BLaER1 treated with 17β-estradiol and CSF1 and Interleukin-3, amounts not matched to agents 10 nM and 100 nM (cell line): Measurements from ENCODE around the gene FAM234A.
"Not testable (repeated sequence)": the region's sequence is repeated elsewhere in the genome, so short reads cannot be mapped to it uniquely, and the experiment has no call there.

Experiments
- H3K27ac ChIP-seq, 11 experiments: shearing (Covaris generic); formaldehyde crosslinking; 2 replicates each; pipeline ENCODE4 v1.8.1; 2022
- H3K27me3 ChIP-seq, 11 experiments: shearing (Covaris generic); formaldehyde crosslinking; 2 replicates each; pipeline ENCODE4 v1.8.1; 2022
- H3K36me3 ChIP-seq, 11 experiments: shearing (Covaris generic); formaldehyde crosslinking; 2 replicates each; pipeline ENCODE4 v1.8.1; 2022
- H3K4me1 ChIP-seq, 10 experiments: shearing (Covaris generic); formaldehyde crosslinking; 2 replicates each; pipeline ENCODE4 v1.8.1; 2022
- H3K4me2 ChIP-seq, 11 experiments: shearing (Covaris generic); formaldehyde crosslinking; 2 replicates each; pipeline ENCODE4 v1.8.1; 2022
- H3K4me3 ChIP-seq, 10 experiments: shearing (Covaris generic); formaldehyde crosslinking; 2 replicates each; pipeline ENCODE4 v1.8.1; 2022
- H3K9ac ChIP-seq, 11 experiments: shearing (Covaris generic); formaldehyde crosslinking; 2 replicates each; pipeline ENCODE4 v1.8.1; 2022
- H3K9me3 ChIP-seq, 11 experiments: shearing (Covaris generic); formaldehyde crosslinking; replicated peaks in 1 of 11; 2 replicates each; pipeline ENCODE4 v1.8.1; 2022
- H4K20me1 ChIP-seq, 11 experiments: shearing (Covaris generic); formaldehyde crosslinking; 2 replicates each; pipeline ENCODE4 v1.8.1; 2022
- Cebpa-rat ChIP-seq, 11 experiments: shearing (Covaris generic); IDR thresholded peaks; 2 replicates each; pipeline ENCODE4 v1.8.1; 2022

Gene FAM234A

DNA sequence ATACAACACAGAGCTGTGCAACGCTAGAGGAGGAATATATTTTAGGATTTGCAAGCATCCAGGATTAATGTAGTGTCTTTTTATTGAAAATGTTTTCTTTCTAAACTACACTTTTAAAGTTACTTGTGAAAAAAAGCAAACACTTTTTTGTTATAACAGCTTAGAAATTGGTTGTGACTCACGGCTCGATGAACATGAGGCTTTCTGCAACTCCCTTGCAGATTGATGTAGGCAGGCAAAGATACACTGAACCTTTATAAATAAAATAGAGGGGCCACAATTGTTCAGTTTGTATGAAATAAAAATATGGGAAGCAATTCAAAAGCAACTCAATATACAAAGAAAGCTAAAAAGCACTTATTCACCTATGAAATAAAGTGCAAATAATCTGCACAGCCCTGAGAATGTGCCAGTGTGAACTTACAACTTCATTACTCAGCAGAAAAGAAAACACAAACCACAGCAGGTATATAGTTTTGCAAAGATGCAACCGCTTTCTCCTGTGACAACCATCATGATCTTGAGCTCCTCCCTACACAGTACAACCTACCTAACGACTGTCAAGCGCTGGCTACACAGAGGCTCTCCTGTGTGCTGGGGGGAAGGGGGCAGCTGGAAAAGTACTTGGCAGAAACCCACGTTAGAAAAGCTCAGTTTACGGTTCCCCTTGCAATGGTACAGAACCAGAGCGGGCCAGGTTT lies 6.3 kb upstream of the FAM234A start:
- H3K27me3 ChIP-seq, result no peaks in the 10 kb centered on the region
- TF ChIP-seq Cebpa-rat (IDR thresholded peaks at IDR 0.05), result no peak
- H3K4me1 ChIP-seq, result peaks cover 18 to 28% (median 22%) of the 10 kb centered on the region in 10 experiments
- H3K36me3 ChIP-seq, result peaks cover 43 to 54% (median 50%) of the 10 kb centered on the region in 11 experiments
- H3K4me2 ChIP-seq, result peak overlapping the region; percentile 78 to 95 (median 87)
- H3K9ac ChIP-seq, result peak overlapping the region; percentile 91 to 98 (median 95)
- H4K20me1 ChIP-seq, result peaks cover 40 to 59% (median 57%) of the 10 kb centered on the region in 11 experiments
- H3K27ac ChIP-seq, result peak overlapping the region; percentile 90 to 98 (median 95); a peak in 21 of 22 replicates
- H3K9me3 ChIP-seq, result no peaks in the 10 kb centered on the region
- H3K4me3 ChIP-seq, result peak overlapping the region; percentile 73 to 95 (median 85)

DNA sequence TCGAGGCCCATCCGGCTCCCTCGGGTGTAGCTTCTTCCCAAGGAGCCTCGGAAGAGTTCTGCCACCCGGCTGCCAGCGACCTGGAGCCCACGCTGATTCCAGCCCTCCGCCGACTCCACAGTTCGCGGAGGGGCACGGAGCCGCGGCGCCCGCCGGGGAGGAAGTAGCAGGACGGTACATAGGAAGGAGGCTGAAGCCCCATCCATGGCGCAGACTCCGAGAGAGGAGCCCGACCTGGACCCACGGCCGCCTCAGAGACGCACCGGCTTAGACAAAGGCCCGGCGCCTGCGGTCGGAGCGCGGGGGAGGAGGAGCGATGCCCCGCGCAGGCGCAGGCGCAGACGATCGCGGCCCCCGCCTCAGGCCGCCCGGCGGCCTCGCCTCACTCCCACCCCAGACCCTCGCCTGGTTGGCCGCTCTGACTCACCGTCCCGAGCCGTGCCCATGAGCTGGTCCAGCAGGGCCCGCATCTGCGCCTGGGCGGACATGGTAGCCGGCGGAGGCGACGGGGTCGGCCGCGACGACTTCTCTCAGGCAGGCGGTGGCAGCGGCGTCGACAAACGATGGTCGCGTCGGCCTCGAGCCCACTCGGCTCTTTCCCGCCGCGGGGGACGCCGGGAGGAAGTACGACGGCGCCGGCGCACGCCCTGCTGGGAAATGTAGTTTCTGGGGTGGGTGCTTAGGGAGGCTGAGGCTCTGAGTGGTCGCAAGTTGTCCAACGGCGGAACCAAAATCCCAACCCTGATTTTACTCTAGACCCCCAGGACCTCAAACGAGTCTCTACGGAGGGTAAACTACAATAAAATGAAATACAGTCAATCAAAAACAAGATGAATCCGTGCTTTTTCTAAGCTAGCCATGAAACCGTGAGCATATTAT lies 5.5 kb upstream of the FAM234A start, which contains the start of gene LUC7L:
TSS of gene LUC7L (minus strand) at position 598 of the 879 bp plus-strand sequence. CDS start at position 488, 110 bp downstream.
- TF ChIP-seq Cebpa-rat (IDR thresholded peaks at IDR 0.05), result no peak
- peak within 1 kb of the TSS; percentile 91 to 98 (median 95) for H3K9ac ChIP-seq
- H3K4me1 ChIP-seq, result peaks cover 26 to 36% (median 29%) of the 10 kb centered on the region in 10 experiments
- no peaks in the 10 kb centered on the region for H3K9me3 ChIP-seq
- H4K20me1 ChIP-seq, result peaks cover 40 to 51% (median 49%) of the 10 kb centered on the region in 11 experiments
- H3K4me3 ChIP-seq, result peak within 1 kb of the TSS; percentile 73 to 95 (median 85)
- H3K36me3 ChIP-seq, result peaks cover 35 to 46% (median 42%) of the 10 kb centered on the region in 11 experiments
- peak within 1 kb of the TSS; percentile 90 to 98 (median 95) for H3K27ac ChIP-seq
- H3K4me2 ChIP-seq, result peak within 1 kb of the TSS; percentile 78 to 95 (median 87)
- H3K27me3 ChIP-seq, result no peaks in the 10 kb centered on the region

DNA sequence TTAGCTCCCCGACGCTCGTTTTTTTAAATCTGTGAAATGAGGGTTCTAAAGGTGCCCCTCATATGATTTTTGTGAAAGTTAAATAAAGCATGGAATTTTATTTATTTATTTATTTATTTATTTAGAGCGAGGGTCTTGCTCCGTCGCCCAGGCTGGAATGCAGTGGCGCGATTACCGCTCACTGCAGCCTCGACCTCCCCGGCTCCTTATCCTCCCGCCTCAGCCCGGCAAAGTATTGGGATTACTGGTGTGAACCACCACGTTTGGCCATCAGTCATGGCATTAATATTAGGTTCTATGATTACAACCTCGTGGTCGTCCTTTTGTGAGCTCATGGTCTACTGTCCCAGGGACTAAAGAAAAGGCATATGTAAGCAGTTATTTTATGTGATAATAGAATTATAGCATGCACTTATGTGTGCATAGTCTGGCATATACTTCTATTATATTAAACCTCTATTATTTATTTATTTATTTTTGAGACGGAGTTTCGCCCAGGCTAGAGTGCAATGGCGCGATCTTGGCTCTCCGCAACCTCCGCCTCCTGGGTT lies 4.8 kb upstream of the FAM234A start:
- Histone ChIP-seq H3K9me3 (no peaks in the 10 kb centered on the region), H3K4me3 (peak overlapping the region; percentile 73 to 95 (median 85); a peak in 16 of 20 replicates), H3K27ac (peak overlapping the region in 6 of 11 experiments; percentile 90 to 98 (median 96); a peak in 7 of 22 replicates), H4K20me1 (peaks cover 37 to 44% (median 42%) of the 10 kb centered on the region in 11 experiments), H3K36me3 (peaks cover 28 to 39% (median 35%) of the 10 kb centered on the region in 11 experiments), H3K4me2 (peak overlapping the region; percentile 78 to 95 (median 87)), H3K4me1 (peaks cover 27 to 36% (median 29%) of the 10 kb centered on the region in 10 experiments), H3K27me3 (no peaks in the 10 kb centered on the region), H3K9ac (peak overlapping the region in 9 of 11 experiments; percentile 91 to 98 (median 96); a peak in 10 of 22 replicates)
- no peak for TF ChIP-seq Cebpa-rat (IDR thresholded peaks at IDR 0.05)

DNA sequence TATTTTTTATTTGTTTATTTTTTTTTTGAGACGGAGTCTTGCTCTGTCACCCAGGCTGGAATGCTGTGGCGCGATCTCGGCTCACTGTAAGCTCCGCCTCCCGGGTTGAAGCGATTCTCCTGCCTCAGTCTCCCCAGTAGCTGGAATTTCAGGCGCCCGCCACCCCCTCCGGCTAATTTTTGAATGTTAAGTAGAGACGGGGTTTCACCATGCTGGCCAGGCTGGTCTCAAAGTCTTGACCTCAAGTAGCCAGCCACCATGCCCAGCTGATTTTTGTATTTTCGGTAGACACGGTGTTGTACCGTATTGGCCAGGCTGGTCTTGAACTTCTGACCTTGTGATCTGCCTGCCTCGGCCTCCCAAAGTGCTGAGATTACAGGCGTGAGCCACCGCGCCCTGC lies 4.3 kb upstream of the FAM234A start:
- H3K27ac ChIP-seq, H3K9ac ChIP-seq, H3K4me2 ChIP-seq, H3K4me3 ChIP-seq, H3K9me3 ChIP-seq, H3K27me3 ChIP-seq: not testable (repeated sequence)
- peaks cover 23 to 33% (median 30%) of the 10 kb centered on the region in 11 experiments for H3K36me3 ChIP-seq
- peaks cover 28 to 37% (median 29%) of the 10 kb centered on the region in 10 experiments for H3K4me1 ChIP-seq
- peaks cover 34 to 42% (median 37%) of the 10 kb centered on the region in 11 experiments for H4K20me1 ChIP-seq

DNA sequence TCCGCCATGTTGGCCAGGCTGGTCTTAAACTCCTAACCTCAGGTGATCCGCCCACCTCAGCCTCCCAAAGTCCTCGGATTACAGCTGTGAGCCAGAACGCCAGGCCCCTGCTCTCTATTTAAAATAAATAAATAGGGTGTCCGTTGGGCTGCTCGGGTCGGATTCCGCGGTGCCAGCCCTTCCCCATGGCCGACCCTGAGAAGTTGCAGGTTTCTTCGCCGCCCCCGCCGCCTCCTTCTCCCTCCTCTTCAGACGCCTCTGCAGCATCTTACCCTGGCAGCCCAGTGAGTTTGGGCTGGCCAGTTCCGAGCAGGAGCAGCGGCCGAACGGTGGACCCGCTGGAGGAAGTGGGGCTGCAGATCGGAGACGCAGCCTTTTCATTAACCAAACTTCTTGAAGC lies 3.7 kb upstream of the FAM234A start:
- Histone ChIP-seq H3K4me2 (no peak overlapping the region), H3K4me3 (no peak overlapping the region)
- no peak for TF ChIP-seq Cebpa-rat (IDR thresholded peaks at IDR 0.05)

DNA sequence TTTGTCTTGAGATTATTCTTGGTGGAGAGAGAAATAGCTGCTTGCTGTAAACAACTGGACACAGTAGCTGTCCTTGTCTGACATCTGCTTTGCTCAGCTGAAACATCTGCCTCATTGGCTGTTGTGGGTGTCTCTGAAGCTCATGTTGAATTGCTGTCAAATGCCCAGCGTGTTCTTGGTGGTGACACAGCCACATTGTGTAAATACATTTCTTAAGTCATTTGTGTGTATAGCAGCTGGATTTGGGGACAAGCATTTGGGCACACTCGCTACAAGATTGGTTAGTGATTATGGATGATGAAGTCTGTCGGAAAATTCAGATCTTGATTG lies 5.3 kb downstream of the FAM234A start:
- H3K4me3 ChIP-seq, result no peak overlapping the region
- H3K4me2 ChIP-seq, result peak overlapping the region in 10 of 11 experiments; percentile 4 to 84 (median 48); a peak in 19 of 22 replicates
- H3K27me3 ChIP-seq, result no peaks in the 10 kb centered on the region
- peaks cover 0 to 9% (median 0%) of the 10 kb centered on the region in 11 experiments; a peak in 7 of 22 replicates for H4K20me1 ChIP-seq
- peaks cover 59 to 69% (median 64%) of the 10 kb centered on the region in 10 experiments for H3K4me1 ChIP-seq
- H3K36me3 ChIP-seq, result peaks cover 0 to 26% (median 10%) of the 10 kb centered on the region in 11 experiments; a peak in 14 of 22 replicates
- H3K9me3 ChIP-seq, result peaks cover 0 to 9% (median 7%) of the 10 kb centered on the region in 11 experiments; a peak in 10 of 22 replicates
- peak overlapping the region in 7 of 11 experiments; percentile 2 to 43 (median 8); a peak in 4 of 22 replicates for H3K9ac ChIP-seq
- peak overlapping the region; percentile 7 to 65 (median 28); a peak in 15 of 22 replicates for H3K27ac ChIP-seq
- no peak for TF ChIP-seq Cebpa-rat (IDR thresholded peaks at IDR 0.05)

More for the DNA sequence above, 3.7 kb upstream of the FAM234A start:
- Histone ChIP-seq H3K9me3 (no peaks in the 10 kb centered on the region), H3K4me1 (peaks cover 34 to 43% (median 34%) of the 10 kb centered on the region in 10 experiments), H3K27ac (no peak overlapping the region), H3K36me3 (peaks cover 19 to 28% (median 24%) of the 10 kb centered on the region in 11 experiments), H4K20me1 (peaks cover 29 to 36% (median 32%) of the 10 kb centered on the region in 11 experiments), H3K9ac (no peak overlapping the region), H3K27me3 (no peaks in the 10 kb centered on the region)

DNA sequence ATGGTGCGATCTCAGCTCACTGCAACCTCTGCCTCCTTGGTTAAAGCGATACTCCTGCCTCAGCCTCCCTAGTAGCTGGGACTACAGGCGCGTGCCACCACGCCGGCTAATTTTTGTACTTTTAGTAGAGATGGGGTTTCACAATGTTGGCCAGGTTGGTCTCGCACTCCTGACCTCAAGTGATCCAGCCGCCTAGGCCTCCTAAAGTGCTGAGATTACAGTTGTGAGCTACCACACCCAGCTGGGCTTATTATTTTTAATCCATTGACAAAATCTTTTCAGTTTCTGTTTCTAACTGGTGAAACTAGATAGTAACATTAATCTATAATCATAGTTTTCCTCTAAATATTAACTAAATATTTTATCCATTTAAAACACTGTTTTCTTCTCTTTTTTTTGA lies 5.9 kb downstream of the FAM234A start:
- Histone ChIP-seq H3K4me3 (no peak overlapping the region), H3K9me3 (peaks cover 0 to 9% (median 7%) of the 10 kb centered on the region in 11 experiments; a peak in 10 of 22 replicates), H3K4me1 (peaks cover 63 to 75% (median 69%) of the 10 kb centered on the region in 10 experiments), H3K27me3 (no peaks in the 10 kb centered on the region), H3K36me3 (peaks cover 0 to 26% (median 10%) of the 10 kb centered on the region in 11 experiments; a peak in 14 of 22 replicates), H3K27ac (peak overlapping the region in 9 of 11 experiments; percentile 7 to 68 (median 53); a peak in 11 of 22 replicates), H3K9ac (peak overlapping the region in 5 of 11 experiments; percentile 2 to 43 (median 8); a peak in 4 of 22 replicates), H4K20me1 (peaks cover 0 to 9% (median 0%) of the 10 kb centered on the region in 11 experiments; a peak in 7 of 22 replicates), H3K4me2 (peak overlapping the region in 9 of 11 experiments; percentile 29 to 84 (median 59); a peak in 17 of 22 replicates)
- no peak for TF ChIP-seq Cebpa-rat (IDR thresholded peaks at IDR 0.05)

DNA sequence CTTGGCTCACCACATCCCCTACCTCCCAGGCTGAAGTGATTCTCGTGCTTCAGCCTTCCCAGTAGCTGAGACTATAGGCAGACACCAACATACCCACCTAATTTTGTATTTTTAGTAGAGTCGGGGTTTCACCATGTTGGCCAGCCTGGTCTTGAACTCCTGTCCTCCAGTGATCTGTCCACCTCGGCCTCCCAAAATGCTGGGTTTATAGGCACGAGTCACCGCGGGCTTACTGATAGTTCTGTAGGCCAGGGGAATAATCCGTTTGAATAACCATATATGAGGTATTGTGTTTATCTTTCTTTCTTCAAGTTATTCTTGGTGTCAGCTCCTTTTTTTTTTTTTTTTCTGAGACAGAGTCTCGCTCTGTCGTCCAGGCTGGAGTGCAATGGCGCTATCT lies 7.7 kb downstream of the FAM234A start:
- Histone ChIP-seq H3K4me2 (peak overlapping the region; percentile 31 to 84 (median 66)), H4K20me1 (peaks cover 0 to 9% (median 3%) of the 10 kb centered on the region in 11 experiments; a peak in 7 of 22 replicates), H3K9ac (peak overlapping the region in 8 of 11 experiments; percentile 12 to 54 (median 36); a peak in 10 of 22 replicates), H3K27ac (peak overlapping the region in 10 of 11 experiments; percentile 19 to 69 (median 54); a peak in 18 of 22 replicates), H3K36me3 (peaks cover 0 to 23% (median 10%) of the 10 kb centered on the region in 11 experiments; a peak in 14 of 22 replicates), H3K4me1 (peaks cover 56 to 78% (median 66%) of the 10 kb centered on the region in 10 experiments), H3K27me3 (no peaks in the 10 kb centered on the region), H3K9me3 (peaks cover 0 to 9% (median 7%) of the 10 kb centered on the region in 11 experiments; a peak in 10 of 22 replicates), H3K4me3 (no peak overlapping the region)
- TF ChIP-seq Cebpa-rat (IDR thresholded peaks at IDR 0.05), result no peak
